GM19328 (cell line): Measurements from ENCODE around the gene RNF10.
"Not testable (repeated sequence)": the region's sequence is repeated elsewhere in the genome, so short reads cannot be mapped to it uniquely, and the experiment has no call there.

ENCODE experiments used
- ATAC-seq: cut with Tn5 transposase; IDR thresholded peaks from one replicate; pipeline ENCODE4 v1.9.1; 2021; ENCODE audit warnings: mild to moderate bottlenecking, moderate library complexity; ENCODE audit not compliant: unreplicated experiment

RNF10 gene

GRCh38 chr12:120611534-120611933, 77.4 kb downstream of the RNF10 start:
- not testable (repeated sequence) for ATAC-seq

GRCh38 chr12:120614848-120615247, 80.7 kb downstream of the RNF10 start:
- ATAC-seq = no peak

- not testable (repeated sequence) for ATAC-seq
These were observed 83.0 kb downstream of the RNF10 start for GRCh38 chr12:120617193-120617592.

GRCh38 chr12:120617767-120618166, 83.6 kb downstream of the RNF10 start:
- ATAC-seq = not testable (repeated sequence)

GRCh38 chr12:120618954-120619615, 84.9 kb downstream of the RNF10 start:
- no peak for ATAC-seq

GRCh38 chr12:120620624-120621023, 86.5 kb downstream of the RNF10 start:
- ATAC-seq = no peak

- no peak for ATAC-seq
These were observed 91.6 kb downstream of the RNF10 start for GRCh38 chr12:120625557-120626419.
